NCI-H524 treated with DMSO at 0.1 percent for 48 hours (cell line): Measurements from ENCODE around the gene SIPA1L3.
"Not testable (repeated sequence)": the region's sequence is repeated elsewhere in the genome, so short reads cannot be mapped to it uniquely, and the experiment has no call there.

Experiments
- DNase-seq: peaks from one replicate; lab custom pipeline; 2025; lab: John Stamatoyannopoulos, UW

The SIPA1L3 gene

GRCh38 chr19:38213469-38213868 is 306.5 kb downstream of the SIPA1L3 start:
- DNase-seq = no peak

GRCh38 chr19:38213911-38214625 is 307.1 kb downstream of the SIPA1L3 start:
- no peak for DNase-seq

GRCh38 chr19:38216785-38217641 is 310.0 kb downstream of the SIPA1L3 start:
- no peak for DNase-seq

GRCh38 chr19:38218204-38218603 is 311.2 kb downstream of the SIPA1L3 start:
- DNase-seq = no peak

- no peak for DNase-seq
These were observed 312.2 kb downstream of the SIPA1L3 start for GRCh38 chr19:38219221-38219620.

- DNase-seq = no peak
These were observed 314.4 kb downstream of the SIPA1L3 start for GRCh38 chr19:38221421-38221820.

GRCh38 chr19:38221919-38222830 is 315.2 kb downstream of the SIPA1L3 start:
- no peak for DNase-seq

GRCh38 chr19:38223119-38223523 is 316.1 kb downstream of the SIPA1L3 start:
- DNase-seq = no peak

- no peak for DNase-seq
These were observed 316.6 kb downstream of the SIPA1L3 start for GRCh38 chr19:38223617-38224013.

- peak; percentile 39 for DNase-seq
These were observed 317.2 kb downstream of the SIPA1L3 start, which contains the start of gene DPF1 for GRCh38 chr19:38224014-38224862. TSS of gene DPF1 (minus strand) at chr19:38224222. CDS start at chr19:38224142, 80 bp downstream.

- DNase-seq = not testable (repeated sequence)
These were observed 317.8 kb downstream of the SIPA1L3 start for GRCh38 chr19:38224863-38225218.

GRCh38 chr19:38227287-38228004 is 320.4 kb downstream of the SIPA1L3 start:
- DNase-seq = no peak

GRCh38 chr19:38228005-38228377 is 321.0 kb downstream of the SIPA1L3 start:
- no peak for DNase-seq

- DNase-seq = no peak
These were observed 321.8 kb downstream of the SIPA1L3 start for GRCh38 chr19:38228491-38229439.

- DNase-seq = peak; percentile 66
These were observed 322.6 kb downstream of the SIPA1L3 start for GRCh38 chr19:38229585-38230073.

- DNase-seq = not testable (repeated sequence)
These were observed 323.6 kb downstream of the SIPA1L3 start for GRCh38 chr19:38230506-38231133.

- DNase-seq = no peak
These were observed 324.9 kb downstream of the SIPA1L3 start for GRCh38 chr19:38231918-38232317.

- no peak for DNase-seq
These were observed 326.8 kb downstream of the SIPA1L3 start for GRCh38 chr19:38233740-38234251.
